ENCODE measurements around the gene NDUFAF8.

The NDUFAF8 gene

DNA sequence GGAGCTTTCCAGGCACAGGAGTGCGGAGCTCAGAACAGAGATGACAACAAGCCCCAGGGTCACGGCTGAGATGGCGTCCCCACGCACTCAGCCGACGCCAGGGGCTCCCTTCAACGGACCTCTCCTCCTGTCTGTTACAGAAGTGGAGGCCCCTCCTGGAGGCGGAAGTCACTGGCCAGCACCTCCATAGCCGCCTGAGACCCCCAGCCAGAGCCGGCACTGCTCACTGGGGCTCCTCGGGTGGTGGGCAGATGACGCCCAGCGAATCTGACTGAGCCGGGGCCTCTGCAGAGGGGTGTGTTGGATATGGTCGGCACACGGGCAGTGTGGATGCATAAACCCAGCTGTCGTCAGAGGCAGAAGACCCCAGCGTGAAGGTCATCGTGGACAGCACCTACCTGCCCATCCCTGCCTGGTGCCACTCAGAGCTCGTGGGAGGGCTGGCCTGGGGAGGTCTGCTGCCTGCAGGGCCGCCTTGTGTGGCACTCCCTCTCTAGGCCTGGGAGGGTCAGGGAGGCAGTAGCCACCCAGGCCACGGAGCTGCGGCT lies 20.0 kb downstream of the NDUFAF8 start:
- TF ChIP-seq JUND (IDR thresholded peaks at IDR 0.05; ENCODE audit: low read depth), result no peak
- no peak for DNase-seq (ENCODE audit: low read depth in 1 of 2, low spot score in 1 of 2)
- in situ Hi-C loops (cut with HindIII; ENCODE audit: low pct_unique_long_range_greater_than_20kb, low sequenced_read_pairs), result no loop called here

DNA sequence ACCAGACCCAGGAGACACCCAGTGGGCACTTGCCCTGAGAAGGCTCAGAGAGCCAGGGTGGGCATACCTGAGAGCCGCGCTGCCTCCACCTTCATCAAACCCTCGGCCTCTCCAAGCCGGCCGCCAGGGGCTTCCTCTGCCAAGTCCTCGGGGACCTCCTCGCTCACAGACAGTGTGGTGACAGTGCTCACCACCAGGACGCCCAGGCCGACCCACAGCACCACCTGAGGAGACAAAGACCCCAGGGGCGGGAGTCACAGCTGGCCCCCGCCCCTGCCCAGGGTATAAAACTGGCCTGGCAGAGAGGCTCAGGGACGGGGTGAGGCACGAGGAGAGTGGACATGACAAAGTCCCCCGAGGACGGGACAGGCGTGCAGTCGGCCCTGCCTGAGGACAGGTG lies 21.1 kb downstream of the NDUFAF8 start:
- in situ Hi-C loops (cut with HindIII; ENCODE audit: low pct_unique_long_range_greater_than_20kb, low sequenced_read_pairs), result no loop called here

DNA sequence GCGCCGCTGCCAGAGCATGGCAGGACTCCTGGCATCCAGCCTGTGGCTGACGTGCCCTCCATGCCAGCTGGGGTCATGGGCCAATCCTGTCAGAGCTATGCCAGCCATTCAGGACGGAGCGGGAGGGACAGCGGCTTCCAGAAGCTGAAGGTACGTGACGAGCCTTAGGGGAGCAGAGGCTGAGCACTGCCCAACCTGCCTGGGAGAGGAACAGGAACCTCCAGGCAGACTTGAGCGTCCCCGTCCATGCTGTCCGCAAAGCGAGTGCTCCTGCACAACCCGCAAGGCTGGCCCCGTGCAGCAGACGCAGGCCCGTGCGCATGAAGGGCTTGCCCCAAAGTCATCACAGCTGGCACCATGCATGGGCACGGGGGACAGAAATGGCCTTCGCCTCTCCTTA lies 21.5 kb downstream of the NDUFAF8 start:
- no peak for DNase-seq (ENCODE audit: low read depth in 1 of 2, low spot score in 1 of 2)
- TF ChIP-seq JUND (IDR thresholded peaks at IDR 0.05; ENCODE audit: low read depth), result no peak
- in situ Hi-C loops (cut with HindIII; ENCODE audit: low pct_unique_long_range_greater_than_20kb, low sequenced_read_pairs), result no loop called here

More for the DNA sequence above, 21.1 kb downstream of the NDUFAF8 start:
- TF ChIP-seq JUND (IDR thresholded peaks at IDR 0.05; ENCODE audit: low read depth), result no peak
- DNase-seq (ENCODE audit: low read depth in 1 of 2, low spot score in 1 of 2), result no peak

DNA sequence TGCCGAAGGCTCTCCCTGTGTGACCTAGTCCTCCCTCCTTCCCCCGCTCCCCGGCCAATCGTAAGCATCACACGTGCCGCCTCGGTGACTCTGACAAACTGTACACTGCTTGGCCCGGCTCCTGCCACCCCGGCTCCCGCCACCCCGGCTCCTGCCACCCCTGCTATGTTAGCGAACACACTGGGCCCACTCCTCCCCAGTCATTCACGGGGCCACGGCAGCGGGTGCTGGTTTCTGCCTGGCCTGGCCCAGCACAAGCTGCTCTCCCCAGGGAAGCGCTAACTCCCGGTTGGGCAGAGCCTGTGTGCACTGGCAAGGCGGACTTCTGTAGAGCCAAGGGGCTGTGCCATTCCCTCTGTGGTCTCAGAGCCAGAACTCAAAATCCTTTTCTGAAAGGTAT lies 22.0 kb downstream of the NDUFAF8 start:
- in situ Hi-C loops (cut with HindIII; ENCODE audit: low pct_unique_long_range_greater_than_20kb, low sequenced_read_pairs), result no loop called here
- no peak for DNase-seq (ENCODE audit: low read depth in 1 of 2, low spot score in 1 of 2)
- no peak for TF ChIP-seq JUND (IDR thresholded peaks at IDR 0.05; ENCODE audit: low read depth)

DNA sequence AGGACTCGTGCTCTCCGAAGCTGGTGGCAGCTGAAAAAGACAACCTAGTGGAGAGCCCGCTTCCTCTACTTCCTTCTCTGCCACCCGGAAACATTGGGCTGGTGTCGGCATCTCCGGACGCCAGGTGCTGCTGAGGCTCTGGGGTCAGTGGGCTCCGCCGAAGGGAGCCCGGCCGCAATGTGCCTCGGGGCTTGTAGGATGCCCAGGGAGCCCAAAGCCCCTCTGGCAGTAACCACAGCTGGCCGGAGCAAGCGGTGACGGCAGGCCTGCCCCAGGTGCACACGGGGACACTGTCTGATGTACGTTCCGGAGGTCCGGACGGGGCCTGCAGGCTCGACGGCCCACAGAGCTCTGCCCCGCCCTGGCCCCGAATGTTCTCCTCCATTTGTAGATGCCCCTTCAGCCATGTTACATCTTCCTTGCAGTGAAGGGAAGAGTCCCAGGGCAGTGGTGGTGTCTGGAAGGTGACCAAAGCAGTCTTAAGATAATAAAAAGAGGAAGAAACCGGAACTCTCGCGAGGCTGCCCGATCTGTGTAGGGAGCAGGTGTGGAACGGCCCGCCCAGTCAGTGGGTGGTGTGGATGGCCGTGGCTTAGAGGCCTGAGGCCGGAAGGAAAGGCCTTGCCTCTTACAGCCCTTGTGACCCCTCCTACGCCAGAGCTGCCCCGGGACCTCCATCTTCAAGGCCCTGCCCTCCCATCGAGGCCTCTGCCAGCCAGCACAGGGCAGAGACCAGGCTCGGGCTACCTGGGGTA lies 22.6 kb downstream of the NDUFAF8 start:
- TF ChIP-seq JUND (IDR thresholded peaks at IDR 0.05; ENCODE audit: low read depth), result no peak
- DNase-seq (ENCODE audit: low read depth in 1 of 2, low spot score in 1 of 2), result no peak
- in situ Hi-C loops (cut with HindIII; ENCODE audit: low pct_unique_long_range_greater_than_20kb, low sequenced_read_pairs), result no loop called here

DNA sequence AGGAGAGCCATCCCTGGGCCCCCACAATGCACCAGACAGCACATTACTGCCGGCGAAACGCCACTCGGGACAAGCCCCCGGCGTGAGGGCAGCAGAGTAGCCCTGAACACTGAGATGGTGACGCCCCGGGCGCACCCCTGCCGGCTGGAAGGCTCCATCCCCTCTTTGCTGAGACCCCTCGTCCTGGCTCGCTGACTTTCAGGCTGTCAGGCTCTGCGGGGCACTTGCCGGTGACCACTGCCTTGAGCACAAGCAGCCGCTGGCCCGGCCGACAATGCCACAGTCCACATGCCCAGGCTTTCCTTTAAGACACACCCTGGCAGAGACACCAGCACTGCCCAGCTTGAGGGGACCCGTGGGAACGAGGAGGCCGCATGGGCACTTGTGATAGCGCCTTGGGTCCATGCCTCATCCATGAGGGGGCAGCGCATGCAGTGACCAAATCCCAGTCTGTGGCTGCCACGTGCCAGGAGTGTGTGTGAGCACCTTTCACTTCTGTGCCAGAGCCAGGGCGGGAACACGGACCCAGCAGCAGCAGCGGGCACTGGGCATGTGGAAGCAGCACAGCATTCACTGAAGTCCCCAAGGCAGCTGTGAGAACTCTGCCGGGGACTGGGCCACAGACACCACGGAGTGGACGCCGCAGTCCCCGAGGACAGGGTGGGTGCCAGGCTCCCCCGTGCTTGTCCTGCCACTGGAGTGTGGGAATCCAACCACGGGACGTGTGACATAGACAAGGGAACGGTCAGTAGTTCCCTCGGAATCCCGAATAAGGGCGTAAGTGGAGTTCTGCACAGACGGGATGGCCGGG lies 24.5 kb downstream of the NDUFAF8 start:
- in situ Hi-C loops (cut with HindIII; ENCODE audit: low pct_unique_long_range_greater_than_20kb, low sequenced_read_pairs), result no loop called here
- TF ChIP-seq JUND (IDR thresholded peaks at IDR 0.05; ENCODE audit: low read depth), result no peak
- no peak for DNase-seq (ENCODE audit: low read depth in 1 of 2, low spot score in 1 of 2)

DNA sequence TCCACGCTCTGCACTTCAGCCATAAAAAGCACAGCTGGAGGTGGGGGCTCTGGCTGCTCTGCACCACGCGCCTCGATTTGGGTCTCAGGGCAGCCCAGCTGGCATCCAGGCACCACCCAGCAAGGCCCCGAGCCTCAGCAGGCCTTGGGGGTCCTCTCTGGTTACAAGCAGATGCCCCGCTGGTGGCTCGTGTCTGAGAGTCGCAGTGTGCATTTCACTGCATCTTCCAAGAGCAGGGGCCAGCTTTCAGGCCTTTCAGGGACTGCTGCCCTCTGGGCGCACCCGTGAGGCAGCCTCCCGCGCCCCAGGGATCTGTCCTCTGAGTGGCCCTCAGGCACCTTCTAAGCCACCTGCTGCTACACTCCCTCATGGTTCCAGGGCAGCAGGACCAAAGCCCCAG lies 25.5 kb downstream of the NDUFAF8 start:
- in situ Hi-C loops (cut with HindIII; ENCODE audit: low pct_unique_long_range_greater_than_20kb, low sequenced_read_pairs), result no loop called here
- DNase-seq (ENCODE audit: low read depth in 1 of 2, low spot score in 1 of 2), result no peak
- TF ChIP-seq JUND (IDR thresholded peaks at IDR 0.05; ENCODE audit: low read depth), result no peak

DNA sequence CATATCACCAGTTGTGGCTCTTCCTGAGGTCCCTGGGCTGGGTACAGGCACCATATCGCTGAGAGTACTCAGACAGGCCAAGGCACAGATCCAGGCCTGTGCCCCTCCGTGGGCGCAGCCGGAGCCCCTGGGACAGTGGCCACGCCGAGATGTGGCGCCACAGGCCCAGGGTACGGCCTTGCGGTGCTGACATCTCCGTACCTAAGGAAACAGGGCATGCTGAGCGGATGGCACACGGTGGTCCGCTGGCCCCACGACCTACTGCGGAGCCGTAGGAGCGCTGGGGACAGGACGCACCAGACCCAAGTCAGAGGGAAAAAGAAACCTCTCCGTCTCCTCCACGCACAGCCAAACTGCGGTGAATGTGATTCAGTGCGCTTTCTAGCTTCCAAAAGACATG lies 26.5 kb downstream of the NDUFAF8 start:
- DNase-seq (ENCODE audit: low read depth in 1 of 2, low spot score in 1 of 2), result no peak
- TF ChIP-seq JUND (IDR thresholded peaks at IDR 0.05; ENCODE audit: low read depth), result no peak
- in situ Hi-C loops (cut with HindIII; ENCODE audit: low pct_unique_long_range_greater_than_20kb, low sequenced_read_pairs), result no loop called here

DNA sequence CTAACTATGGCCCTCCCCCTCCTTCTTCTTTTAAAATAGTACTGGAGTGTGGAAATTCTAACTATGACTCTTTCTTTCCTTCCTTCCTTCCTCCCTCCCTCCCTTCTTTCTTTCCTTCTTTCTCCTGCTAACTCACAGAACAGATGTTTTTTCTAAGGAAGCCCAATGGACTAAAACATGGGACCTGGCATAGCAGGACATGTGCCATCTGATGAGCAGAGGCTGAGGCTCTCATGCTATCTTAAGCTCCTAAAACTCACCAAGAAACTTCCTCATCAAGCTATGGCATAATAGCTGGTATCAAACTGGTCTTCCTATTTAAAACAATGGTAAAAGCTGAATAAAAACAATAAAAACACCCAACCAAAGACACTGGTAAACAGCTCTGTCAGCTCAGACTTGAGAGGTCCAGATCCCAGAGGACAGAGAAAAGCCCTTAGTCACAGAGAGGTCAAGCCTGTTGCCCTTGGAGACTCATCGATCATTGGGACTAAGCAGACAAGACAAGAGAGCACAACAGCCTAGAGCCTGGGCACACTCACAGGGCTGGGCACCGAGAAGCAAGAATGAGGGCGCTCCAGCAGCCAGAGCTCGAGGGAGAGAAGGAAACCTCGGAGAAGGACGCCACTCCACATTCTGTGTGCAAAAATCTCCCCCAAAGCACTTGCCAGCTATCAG lies 28.4 kb downstream of the NDUFAF8 start:
- no peak for TF ChIP-seq JUND (IDR thresholded peaks at IDR 0.05; ENCODE audit: low read depth)
- DNase-seq (ENCODE audit: low read depth in 1 of 2, low spot score in 1 of 2), result no peak
- in situ Hi-C loops (cut with HindIII; ENCODE audit: low pct_unique_long_range_greater_than_20kb, low sequenced_read_pairs), result no loop called here

DNA sequence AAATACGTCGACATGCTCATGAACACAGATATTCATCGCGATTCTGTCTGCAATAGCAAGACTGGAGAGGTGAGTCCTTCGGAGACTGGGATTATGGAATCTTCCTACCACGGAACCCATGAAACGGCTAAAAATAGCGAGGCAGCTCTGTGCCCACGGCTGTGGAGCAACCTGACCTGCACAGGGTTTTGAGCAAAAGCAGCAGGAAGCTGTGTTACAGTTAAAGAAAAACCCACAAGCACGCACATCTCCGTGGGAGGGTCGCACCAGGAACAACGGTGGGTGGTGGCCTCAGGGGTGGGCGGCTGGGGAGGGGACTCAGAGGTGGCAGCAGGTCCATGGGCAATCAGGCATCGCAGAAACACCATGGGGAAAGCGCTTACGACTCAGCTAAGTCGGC lies 31.2 kb downstream of the NDUFAF8 start:
- in situ Hi-C loops (cut with HindIII; ENCODE audit: low pct_unique_long_range_greater_than_20kb, low sequenced_read_pairs), result no loop called here

DNA sequence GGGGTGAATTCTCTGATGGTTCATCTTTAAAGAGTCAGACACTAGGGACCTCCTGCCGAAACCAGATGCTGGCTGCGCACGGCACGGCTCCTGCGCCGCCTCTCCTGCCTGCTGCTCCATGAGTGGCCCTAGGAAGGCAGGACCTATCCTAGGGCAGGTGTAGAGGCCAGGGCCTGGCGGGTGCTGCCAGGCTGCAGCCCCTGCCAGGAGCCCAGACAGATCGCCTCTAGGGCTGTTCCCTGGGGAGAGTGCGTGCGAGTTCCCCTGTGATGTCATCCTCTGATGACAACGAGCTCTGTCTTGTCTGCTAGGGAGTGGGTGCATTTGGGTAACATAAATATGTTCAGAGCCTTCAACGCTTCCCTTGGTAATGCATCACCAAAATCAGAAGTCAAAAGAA lies 32.1 kb downstream of the NDUFAF8 start:
- in situ Hi-C loops (cut with HindIII; ENCODE audit: low pct_unique_long_range_greater_than_20kb, low sequenced_read_pairs), result no loop called here
- DNase-seq (ENCODE audit: low read depth in 1 of 2, low spot score in 1 of 2), result no peak
- no peak for TF ChIP-seq JUND (IDR thresholded peaks at IDR 0.05; ENCODE audit: low read depth)

More for the DNA sequence above, 31.2 kb downstream of the NDUFAF8 start:
- no peak for DNase-seq (ENCODE audit: low read depth in 1 of 2, low spot score in 1 of 2)
- no peak for TF ChIP-seq JUND (IDR thresholded peaks at IDR 0.05; ENCODE audit: low read depth)

DNA sequence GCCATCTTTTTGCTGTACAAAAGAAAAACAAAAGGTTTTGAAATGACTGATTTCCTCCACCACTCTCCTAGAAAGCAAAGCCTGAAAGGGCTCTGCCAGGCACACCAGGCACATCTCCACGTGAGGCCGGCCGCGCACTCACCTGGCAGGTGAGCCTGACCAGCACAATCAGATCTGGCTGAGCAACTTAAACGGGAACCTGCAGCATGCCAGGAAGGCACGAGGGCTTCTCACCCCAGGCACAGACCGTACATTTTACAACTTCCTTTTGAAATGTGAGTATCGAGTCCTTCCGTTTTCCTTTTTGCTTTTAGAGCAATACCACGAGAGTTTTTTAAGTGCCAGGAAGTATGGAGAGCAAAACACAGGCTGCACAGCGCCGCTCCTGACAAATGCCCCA lies 33.5 kb downstream of the NDUFAF8 start:
- in situ Hi-C loops (cut with HindIII; ENCODE audit: low pct_unique_long_range_greater_than_20kb, low sequenced_read_pairs), result no loop called here
- TF ChIP-seq JUND (IDR thresholded peaks at IDR 0.05; ENCODE audit: low read depth), result no peak
- DNase-seq (ENCODE audit: low read depth in 1 of 2, low spot score in 1 of 2), result peak; percentile 50 to 71
